Embryonic facial prominence (tissue), 1 donor: ENCODE data around the gene FUOM.
A peak's percentile ranks its signal among the peaks of the same experiment; 100 is the strongest.

ENCODE experiments used
- DNase-seq: peaks from one replicate; pipeline ENCODE4 v3.0.0-alpha.2; 2016; ENCODE audit errors: extremely low spot score

Gene FUOM

DNA sequence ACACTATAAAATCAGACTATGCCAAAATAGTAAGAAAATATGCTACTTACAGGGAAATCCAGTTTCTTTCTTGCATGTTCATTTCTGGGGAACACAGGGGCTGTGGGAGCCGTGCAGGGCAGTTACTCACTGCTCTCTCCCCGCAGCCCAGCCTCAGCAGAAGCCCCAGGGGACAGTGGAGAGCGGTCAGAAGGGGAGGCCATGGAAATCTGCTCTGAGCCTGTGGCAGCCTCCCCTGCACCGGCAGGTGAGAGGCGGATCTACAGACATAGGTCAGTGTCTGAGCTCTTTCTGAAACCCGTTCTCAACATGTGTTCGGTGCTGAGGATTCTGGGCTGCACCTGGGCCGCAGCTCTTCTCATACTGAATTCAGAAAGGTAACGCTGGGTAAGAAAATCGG is 46.2 kb downstream of the FUOM start:
- DNase-seq: no peak

DNA sequence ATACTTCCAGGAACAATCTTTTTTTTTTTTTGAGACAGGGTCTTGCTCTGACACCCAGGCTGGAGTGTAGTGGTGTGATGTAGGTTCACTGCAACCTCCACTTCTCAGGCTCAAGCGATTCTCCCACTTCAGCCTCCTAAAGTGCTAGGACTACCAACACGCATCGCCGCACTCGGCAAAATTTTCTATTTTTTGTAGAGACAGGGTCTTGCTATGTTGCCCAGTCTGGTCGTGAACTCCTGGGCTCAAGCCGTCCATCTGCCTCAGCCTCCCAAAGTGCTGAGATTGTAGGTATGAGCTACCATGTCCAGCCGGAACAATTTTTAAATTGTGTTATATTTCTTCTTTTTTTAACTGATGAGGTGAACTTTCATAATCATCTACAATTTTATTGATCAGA is 47.0 kb downstream of the FUOM start:
- DNase-seq: no peak

DNA sequence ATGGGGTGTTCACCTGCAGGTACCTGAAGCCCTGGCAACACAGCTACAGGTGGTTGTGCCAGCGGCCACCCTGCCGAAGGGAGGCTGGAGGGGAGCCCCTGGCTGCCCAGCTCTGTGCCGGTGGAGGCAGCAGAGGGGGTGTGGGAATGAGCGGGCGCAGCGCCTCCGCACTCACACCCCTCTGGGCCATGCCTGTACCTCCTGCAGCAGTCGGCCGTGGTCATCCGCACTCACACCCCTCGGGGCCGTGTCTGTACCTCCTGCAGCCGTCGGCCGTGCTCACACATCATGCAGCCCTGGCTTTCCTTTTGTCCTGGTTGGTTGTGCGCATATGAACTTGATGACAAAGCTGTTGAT is 47.4 kb downstream of the FUOM start:
- no peak for DNase-seq

- DNase-seq: no peak
These were observed 48.0 kb downstream of the FUOM start for GRCh38 chr10:133309720-133310398.

DNA sequence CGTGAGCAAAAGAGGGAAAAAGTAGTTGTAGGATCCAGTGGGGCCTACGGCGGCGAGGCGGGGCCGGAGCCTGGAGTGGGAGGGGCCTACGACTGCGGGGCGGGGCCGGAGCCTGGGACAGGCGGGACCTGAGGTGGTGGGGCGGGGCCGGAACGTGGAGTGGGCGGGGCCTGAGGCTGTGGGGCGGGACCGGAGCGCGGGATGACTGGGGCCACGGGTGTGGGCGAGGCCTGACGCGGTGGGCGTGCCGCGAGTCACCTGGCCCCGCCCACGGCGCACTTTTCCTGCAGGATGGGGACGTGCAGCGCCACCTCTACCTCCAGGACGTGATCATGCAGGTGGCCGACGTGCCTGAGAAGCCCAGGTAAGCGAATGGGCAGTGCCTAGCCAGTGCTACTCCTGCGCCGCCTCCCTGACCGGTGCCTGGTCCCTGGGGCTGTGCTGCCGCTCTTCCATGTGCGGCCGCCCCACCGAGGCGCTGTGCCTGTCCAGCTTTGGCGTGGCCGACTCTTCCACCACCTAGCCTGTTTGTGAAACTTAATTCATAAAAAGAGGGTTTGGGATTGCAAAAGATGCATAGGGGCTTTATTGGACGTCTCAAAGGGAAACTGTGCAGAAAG is 48.6 kb downstream of the FUOM start:
- DNase-seq: peak; percentile 56

DNA sequence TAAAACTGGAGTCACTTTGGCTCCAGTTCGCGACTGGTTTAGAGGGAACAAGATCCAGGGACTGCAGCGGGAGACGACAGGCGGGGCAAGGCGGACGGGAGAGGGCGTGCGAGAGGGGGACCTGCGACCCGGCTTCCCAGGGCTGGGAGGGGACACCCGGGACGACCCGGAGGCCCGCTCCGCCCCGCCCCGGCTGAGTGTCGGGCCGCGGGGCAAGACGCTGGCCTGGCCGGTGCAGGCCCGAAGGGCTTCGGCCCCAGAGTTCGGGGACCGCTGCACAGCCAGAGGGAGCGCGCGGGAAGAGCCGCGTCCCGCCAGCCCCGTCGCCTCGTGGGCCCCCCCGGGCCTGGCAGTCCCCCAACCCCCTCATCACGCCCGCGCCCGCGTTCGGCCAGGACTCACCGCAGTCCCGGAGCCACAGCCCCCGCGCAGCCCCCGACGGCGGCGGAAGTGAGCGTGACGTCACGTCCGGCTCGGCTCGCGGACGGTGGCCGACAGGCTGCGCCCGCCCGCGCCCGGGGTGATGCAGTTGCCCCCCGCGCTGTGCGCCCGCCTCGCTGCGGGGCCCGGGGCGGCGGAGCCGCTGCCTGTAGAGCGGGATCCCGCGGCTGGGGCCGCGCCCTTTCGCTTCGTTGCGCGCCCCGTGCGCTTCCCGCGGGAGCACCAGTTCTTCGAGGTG is 49.3 kb downstream of the FUOM start, which contains the start of the genes TUBGCP2 and ZNF511:
TSS of gene TUBGCP2 (minus strand) at position 452 of the 679 bp plus-strand sequence. CDS start 5,931 bp downstream, outside the sequence.
TSS of gene ZNF511 (plus strand) at position 494 of the 679 bp plus-strand sequence. CDS start at position 524, 30 bp downstream.
- DNase-seq: peak; percentile 59

DNA sequence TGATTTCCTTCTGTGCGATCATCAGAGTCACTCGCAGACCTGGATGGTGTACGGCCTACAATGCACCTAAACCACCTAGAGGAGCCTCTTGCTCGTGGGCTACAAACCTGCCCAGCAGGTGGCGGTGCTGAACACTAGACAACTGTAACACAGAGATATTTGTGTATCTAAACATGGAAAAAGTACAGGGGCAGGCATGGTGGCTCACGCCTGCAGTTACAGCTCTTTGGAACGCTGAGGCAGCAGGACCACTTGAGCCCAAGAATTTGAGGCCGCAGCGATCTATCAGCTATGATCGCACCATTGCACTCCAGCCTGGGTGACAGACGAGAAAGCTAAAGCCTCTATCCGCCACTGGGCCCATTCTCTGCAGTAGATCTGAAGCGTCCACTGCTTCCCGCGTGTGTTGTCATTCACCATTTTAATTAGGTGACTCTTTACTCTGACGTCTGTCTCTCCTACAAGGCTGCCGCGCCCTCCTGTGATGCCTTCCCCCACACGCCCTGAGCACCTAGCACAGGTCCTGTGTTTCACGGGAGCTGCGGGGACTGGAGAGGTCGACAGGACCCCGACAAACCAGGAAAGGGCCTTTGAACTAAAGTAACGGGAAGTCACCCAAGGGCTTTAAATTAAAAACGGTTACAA is 49.9 kb downstream of the FUOM start:
- DNase-seq: peak; percentile 40

- DNase-seq: no peak
These were observed 50.9 kb downstream of the FUOM start for GRCh38 chr10:133306941-133307379.

DNA sequence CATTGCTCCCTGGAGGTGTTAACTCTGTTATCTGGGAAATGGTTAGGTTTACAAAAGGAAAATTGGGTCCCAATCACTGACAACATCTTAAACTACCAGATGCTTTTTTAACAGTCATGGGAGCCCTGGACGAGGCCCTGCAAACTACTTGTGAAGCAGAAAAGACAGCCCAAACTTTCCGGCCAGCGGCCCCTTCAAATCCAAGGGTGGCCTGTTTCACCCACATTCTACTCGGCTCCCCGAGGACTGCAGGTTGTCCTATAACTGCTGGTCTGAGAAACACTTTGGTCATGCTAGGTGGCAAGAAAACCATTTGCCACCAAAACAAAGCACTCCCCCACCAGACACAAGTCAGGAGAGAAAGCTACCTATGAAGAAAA is 51.7 kb downstream of the FUOM start:
- no peak for DNase-seq
